ENCODE data around the gene MBNL1. TPM values are rescaled to one million over a fixed set of nuclear protein-coding genes. Genes with fewer than 3 reads are reported as not detected.

MBNL1 gene
- total RNA-seq, 1 experiment from 2014 or later: 200 TPM

DNA sequence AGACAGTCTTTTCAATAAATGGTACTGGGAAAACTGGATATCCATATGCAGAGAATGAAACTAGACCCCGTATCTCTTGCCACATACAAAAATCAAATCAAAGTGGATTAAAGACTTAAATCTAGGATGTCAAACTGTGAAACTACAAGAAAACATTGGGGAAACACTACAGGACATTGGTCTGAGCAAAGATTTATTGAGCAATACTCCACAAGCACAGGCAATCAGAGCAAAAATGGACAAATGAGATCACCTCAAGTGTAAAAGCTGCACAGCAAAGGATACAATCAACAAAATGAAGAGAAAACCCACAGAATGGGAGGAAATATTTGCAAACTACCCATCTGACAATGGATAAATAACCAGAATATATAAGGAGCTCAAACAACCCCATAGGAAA, 38.4 kb upstream of the MBNL1 start (continued):
- TF ChIP-seq, protein P1, sequence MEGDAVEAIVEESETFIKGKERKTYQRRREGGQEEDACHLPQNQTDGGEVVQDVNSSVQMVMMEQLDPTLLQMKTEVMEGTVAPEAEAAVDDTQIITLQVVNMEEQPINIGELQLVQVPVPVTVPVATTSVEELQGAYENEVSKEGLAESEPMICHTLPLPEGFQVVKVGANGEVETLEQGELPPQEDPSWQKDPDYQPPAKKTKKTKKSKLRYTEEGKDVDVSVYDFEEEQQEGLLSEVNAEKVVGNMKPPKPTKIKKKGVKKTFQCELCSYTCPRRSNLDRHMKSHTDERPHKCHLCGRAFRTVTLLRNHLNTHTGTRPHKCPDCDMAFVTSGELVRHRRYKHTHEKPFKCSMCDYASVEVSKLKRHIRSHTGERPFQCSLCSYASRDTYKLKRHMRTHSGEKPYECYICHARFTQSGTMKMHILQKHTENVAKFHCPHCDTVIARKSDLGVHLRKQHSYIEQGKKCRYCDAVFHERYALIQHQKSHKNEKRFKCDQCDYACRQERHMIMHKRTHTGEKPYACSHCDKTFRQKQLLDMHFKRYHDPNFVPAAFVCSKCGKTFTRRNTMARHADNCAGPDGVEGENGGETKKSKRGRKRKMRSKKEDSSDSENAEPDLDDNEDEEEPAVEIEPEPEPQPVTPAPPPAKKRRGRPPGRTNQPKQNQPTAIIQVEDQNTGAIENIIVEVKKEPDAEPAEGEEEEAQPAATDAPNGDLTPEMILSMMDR (IDR thresholded peaks at IDR 0.05 in 2 of 3, conservative IDR thresholded peaks at IDR 0.05 in 1 of 3; ENCODE audit: borderline replicate concordance in 1 of 3, insufficient read depth in 1 of 3, low read depth in 2 of 3, low read length in 2 of 3): no peak
- TF ChIP-seq ZFX (IDR thresholded peaks at IDR 0.05) (no peak), SRF (IDR thresholded peaks at IDR 0.05; ENCODE audit: low read depth) (no peak), YY1 (IDR thresholded peaks at IDR 0.05; ENCODE audit: extremely low read depth, insufficient replicate concordance, low read depth, low read length) (no peak), EZH2 (IDR thresholded peaks at IDR 0.05) (no peak), RAD21 (IDR thresholded peaks at IDR 0.05; ENCODE audit: low read depth) (no peak), CBX3 (IDR thresholded peaks at IDR 0.05; ENCODE audit: low read depth) (no peak), SP1 (IDR thresholded peaks at IDR 0.05; ENCODE audit: low read depth) (no peak), EZH2phosphoT487 (IDR thresholded peaks at IDR 0.05; ENCODE audit: borderline replicate concordance) (no peak), JUND (IDR thresholded peaks at IDR 0.05) (no peak)

DNA sequence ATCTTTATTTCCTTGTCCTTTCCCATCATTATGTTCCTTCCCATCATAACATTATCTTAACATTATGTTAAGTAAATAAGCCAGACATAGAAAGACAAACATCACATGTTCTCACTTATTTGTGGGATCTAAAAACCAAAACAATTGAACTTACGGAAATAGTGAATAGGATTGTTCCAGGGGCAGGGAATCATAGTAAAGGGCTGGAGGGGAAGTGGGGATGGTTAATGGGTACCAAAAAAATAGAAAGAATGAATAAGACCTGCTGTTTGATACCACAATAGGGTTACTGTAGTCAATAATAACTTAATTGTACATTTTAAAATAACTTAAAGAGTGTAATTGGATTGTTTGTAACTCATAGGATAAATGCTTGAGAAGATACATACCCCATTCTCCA, 36.7 kb upstream of the MBNL1 start:
- no peak overlapping the region for H3K4me3 ChIP-seq (replicated peaks in 1 of 2; ENCODE audit: low read depth in 1 of 2, low read length in 2 of 2)
- BruUV-seq (replicated peaks): no TSS peak
- CTCF ChIA-PET: no interaction called here
- POLR2A ChIA-PET: no interaction called here
- H3K4me1 ChIP-seq (ENCODE audit: control insufficient read depth in 1 of 2, insufficient read depth in 2 of 2, low read length in 2 of 2): peaks cover 4 to 20% of the 10 kb centered on the region in 2 experiments
- H3K27ac ChIP-seq (ENCODE audit: low read depth, low read length): no peak overlapping the region
- DNase-seq (ENCODE audit: low read depth, low spot score) (no peak), ATAC-seq (no peak)
- TF ChIP-seq SIN3A (IDR thresholded peaks at IDR 0.05; ENCODE audit: low read depth) (no peak), SRF (IDR thresholded peaks at IDR 0.05; ENCODE audit: low read depth) (no peak), YY1 (IDR thresholded peaks at IDR 0.05; ENCODE audit: extremely low read depth, insufficient replicate concordance, low read depth, low read length) (no peak), CEBPB (IDR thresholded peaks at IDR 0.05; ENCODE audit: low read depth) (no peak), EZH2phosphoT487 (IDR thresholded peaks at IDR 0.05; ENCODE audit: borderline replicate concordance) (no peak), POLR2A (IDR thresholded peaks at IDR 0.05; ENCODE audit: borderline replicate concordance, extremely low read depth, insufficient read depth, insufficient read length) (no peak), ZNF274 (IDR thresholded peaks at IDR 0.05; ENCODE audit: low read depth, low read length) (no peak), JUND (IDR thresholded peaks at IDR 0.05) (no peak)
- TF ChIP-seq, protein P2, sequence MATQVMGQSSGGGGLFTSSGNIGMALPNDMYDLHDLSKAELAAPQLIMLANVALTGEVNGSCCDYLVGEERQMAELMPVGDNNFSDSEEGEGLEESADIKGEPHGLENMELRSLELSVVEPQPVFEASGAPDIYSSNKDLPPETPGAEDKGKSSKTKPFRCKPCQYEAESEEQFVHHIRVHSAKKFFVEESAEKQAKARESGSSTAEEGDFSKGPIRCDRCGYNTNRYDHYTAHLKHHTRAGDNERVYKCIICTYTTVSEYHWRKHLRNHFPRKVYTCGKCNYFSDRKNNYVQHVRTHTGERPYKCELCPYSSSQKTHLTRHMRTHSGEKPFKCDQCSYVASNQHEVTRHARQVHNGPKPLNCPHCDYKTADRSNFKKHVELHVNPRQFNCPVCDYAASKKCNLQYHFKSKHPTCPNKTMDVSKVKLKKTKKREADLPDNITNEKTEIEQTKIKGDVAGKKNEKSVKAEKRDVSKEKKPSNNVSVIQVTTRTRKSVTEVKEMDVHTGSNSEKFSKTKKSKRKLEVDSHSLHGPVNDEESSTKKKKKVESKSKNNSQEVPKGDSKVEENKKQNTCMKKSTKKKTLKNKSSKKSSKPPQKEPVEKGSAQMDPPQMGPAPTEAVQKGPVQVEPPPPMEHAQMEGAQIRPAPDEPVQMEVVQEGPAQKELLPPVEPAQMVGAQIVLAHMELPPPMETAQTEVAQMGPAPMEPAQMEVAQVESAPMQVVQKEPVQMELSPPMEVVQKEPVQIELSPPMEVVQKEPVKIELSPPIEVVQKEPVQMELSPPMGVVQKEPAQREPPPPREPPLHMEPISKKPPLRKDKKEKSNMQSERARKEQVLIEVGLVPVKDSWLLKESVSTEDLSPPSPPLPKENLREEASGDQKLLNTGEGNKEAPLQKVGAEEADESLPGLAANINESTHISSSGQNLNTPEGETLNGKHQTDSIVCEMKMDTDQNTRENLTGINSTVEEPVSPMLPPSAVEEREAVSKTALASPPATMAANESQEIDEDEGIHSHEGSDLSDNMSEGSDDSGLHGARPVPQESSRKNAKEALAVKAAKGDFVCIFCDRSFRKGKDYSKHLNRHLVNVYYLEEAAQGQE (IDR thresholded peaks at IDR 0.05; ENCODE audit: low read depth): no peak
- TF ChIP-seq, protein P3, sequence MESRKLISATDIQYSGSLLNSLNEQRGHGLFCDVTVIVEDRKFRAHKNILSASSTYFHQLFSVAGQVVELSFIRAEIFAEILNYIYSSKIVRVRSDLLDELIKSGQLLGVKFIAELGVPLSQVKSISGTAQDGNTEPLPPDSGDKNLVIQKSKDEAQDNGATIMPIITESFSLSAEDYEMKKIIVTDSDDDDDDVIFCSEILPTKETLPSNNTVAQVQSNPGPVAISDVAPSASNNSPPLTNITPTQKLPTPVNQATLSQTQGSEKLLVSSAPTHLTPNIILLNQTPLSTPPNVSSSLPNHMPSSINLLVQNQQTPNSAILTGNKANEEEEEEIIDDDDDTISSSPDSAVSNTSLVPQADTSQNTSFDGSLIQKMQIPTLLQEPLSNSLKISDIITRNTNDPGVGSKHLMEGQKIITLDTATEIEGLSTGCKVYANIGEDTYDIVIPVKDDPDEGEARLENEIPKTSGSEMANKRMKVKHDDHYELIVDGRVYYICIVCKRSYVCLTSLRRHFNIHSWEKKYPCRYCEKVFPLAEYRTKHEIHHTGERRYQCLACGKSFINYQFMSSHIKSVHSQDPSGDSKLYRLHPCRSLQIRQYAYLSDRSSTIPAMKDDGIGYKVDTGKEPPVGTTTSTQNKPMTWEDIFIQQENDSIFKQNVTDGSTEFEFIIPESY (IDR thresholded peaks at IDR 0.05; ENCODE audit: extremely low read depth, insufficient replicate concordance, low read length): no peak
- TF ChIP-seq, protein P4, sequence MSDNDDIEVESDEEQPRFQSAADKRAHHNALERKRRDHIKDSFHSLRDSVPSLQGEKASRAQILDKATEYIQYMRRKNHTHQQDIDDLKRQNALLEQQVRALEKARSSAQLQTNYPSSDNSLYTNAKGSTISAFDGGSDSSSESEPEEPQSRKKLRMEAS (IDR thresholded peaks at IDR 0.05): no peak
- no peak overlapping the region for H3K4me2 ChIP-seq (ENCODE audit: low read length)
- H2AFZ ChIP-seq (ENCODE audit: low read depth, low read length, poor library complexity, severe bottlenecking): no peak overlapping the region
- intact Hi-C loops (cut with micrococcal nuclease): no loop called here
- no peaks in the 10 kb centered on the region for H4K20me1 ChIP-seq (ENCODE audit: insufficient read depth)
- no peaks in the 10 kb centered on the region for H3K9me2 ChIP-seq (ENCODE audit: insufficient read depth)
- RAD21 ChIA-PET (ENCODE audit: low non-redundant PET in 1 of 2, low total read pairs in 2 of 2, uncharacterized antibody in 2 of 2, unreplicated experiment in 2 of 2): no interaction called here
- no peak overlapping the region for H3K9ac ChIP-seq (ENCODE audit: low read length)
- H3K36me3 ChIP-seq (ENCODE audit: control insufficient read depth in 1 of 2, insufficient read depth in 2 of 2, low read length in 2 of 2): no peaks in the 10 kb centered on the region
- no peaks in the 10 kb centered on the region for H3K27me3 ChIP-seq (ENCODE audit: insufficient read depth, low read length)
- H3K79me2 ChIP-seq (ENCODE audit: insufficient read depth, low read length): no peaks in the 10 kb centered on the region
- H3K9me3 ChIP-seq (ENCODE audit: control insufficient read depth in 1 of 2, insufficient read depth in 1 of 2, low read depth in 1 of 2, low read length in 2 of 2): no peaks in the 10 kb centered on the region
